Lower lobe of right lung (tissue), 2 donors: ENCODE results near the gene MMP17. TPM values are rescaled to one million over a fixed set of nuclear protein-coding genes. Genes with fewer than 3 reads are reported as not detected.
A peak's percentile ranks its signal among the peaks of the same experiment; 100 is the strongest.

Experiments
- ATAC-seq, 2 donors: fragments of 200-7000 bp; cut with Tn5 transposase; one replicate each; pipeline ENCODE4 v1.9.1; 2020 to 2022; ENCODE audit warnings: mild to moderate bottlenecking in 2 of 2, moderate library complexity in 2 of 2
- DNase-seq: peaks from one replicate; pipeline ENCODE4 v3.0.0-alpha.2; 2020
- H3K27ac ChIP-seq: fragments of 200-600 bp; one replicate; pipeline ENCODE4 v1.8.0; 2022
- H3K27me3 ChIP-seq: fragments of 200-600 bp; one replicate; pipeline ENCODE4 v1.8.0; 2022; ENCODE audit warnings: low read depth
- H3K36me3 ChIP-seq: fragments of 200-600 bp; one replicate; pipeline ENCODE4 v1.8.0; 2022; ENCODE audit warnings: mild to moderate bottlenecking
- H3K4me1 ChIP-seq: fragments of 200-600 bp; one replicate; pipeline ENCODE4 v1.8.0; 2022
- H3K4me3 ChIP-seq: fragments of 200-600 bp; one replicate; pipeline ENCODE4 v1.8.0; 2022; ENCODE audit warnings: mild to moderate bottlenecking
- H3K9me3 ChIP-seq: fragments of 200-600 bp; one replicate; pipeline ENCODE4 v1.8.0; 2022
- intact Hi-C: fragments of 100-400 bp; cut with DNase I; formaldehyde crosslinking; loops from one replicate; pipeline ENCODE4 v1.11.0; 2022
- total RNA-seq: library from RNA; stranded (reverse); fragmentation: NEBNext Ultra II Directional; extraction: Animal tissue kit (Norgen Biotek cat#: 25700); gene quantifications from one replicate; pipeline ENCODE4 v1.2.1, GENCODE V29; 2021
- TF ChIP-seq, protein P1 (sequence below): fragments of 200-600 bp; IDR thresholded peaks from one replicate; pipeline ENCODE4 v1.8.0; 2022; ENCODE audit warnings: antibody characterized with exemption, mild to moderate bottlenecking
- donor health status: DM: no; HTN: yes; CAD: no; lungs with severe emphysema.

MMP17 gene
- total RNA-seq, 1 donor from 2014 or later = 2.5 TPM

DNA sequence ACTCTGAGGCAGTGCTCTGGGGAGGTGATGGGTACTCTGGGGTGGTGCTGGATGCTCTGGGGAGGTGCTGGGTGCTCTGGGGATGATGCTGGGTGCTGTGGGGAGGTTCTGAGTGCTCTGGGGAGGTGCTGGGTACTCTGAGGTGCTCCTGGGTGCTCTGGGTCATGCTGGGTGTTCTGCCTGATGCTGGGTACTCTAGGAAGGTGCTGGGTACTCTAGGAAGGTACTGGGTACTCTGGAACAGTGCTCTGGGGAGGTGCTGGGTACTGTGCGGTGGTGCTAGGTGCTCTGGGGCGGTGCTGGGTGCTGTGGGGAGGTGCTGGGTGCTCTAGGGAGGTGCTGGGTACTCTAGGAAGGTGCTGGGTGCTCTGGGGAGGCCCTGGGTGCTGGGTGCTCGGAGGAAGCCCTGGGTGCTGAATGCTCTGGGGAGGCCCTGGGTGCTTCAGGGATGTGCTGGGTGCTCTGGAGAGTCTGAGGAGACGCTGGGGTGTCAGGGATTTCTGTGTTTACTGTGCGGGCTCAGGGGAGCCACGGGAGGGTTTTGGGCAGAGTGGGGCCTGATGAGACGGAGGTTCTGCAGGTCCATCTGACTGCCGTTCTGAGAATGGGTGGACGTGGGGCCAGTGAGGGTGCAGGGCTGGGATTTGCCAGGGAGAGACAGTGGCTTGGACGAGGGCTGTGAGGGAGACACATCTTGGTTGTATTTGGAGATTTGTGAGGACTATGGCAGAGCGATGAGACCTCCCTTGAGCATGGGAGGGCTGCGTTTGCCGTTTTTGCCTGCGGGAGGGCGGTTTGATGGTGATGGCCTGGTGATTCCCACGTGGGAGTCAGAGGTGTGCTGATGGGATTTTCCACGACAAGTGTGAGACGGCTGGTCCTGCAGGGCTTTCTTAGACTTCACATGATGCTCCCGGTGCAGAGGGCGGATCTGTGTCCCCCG is 30.0 kb downstream of the MMP17 start:
- H3K9me3 ChIP-seq = no peaks in the 10 kb centered on the region
- no peak for DNase-seq
- TF ChIP-seq, protein P1, sequence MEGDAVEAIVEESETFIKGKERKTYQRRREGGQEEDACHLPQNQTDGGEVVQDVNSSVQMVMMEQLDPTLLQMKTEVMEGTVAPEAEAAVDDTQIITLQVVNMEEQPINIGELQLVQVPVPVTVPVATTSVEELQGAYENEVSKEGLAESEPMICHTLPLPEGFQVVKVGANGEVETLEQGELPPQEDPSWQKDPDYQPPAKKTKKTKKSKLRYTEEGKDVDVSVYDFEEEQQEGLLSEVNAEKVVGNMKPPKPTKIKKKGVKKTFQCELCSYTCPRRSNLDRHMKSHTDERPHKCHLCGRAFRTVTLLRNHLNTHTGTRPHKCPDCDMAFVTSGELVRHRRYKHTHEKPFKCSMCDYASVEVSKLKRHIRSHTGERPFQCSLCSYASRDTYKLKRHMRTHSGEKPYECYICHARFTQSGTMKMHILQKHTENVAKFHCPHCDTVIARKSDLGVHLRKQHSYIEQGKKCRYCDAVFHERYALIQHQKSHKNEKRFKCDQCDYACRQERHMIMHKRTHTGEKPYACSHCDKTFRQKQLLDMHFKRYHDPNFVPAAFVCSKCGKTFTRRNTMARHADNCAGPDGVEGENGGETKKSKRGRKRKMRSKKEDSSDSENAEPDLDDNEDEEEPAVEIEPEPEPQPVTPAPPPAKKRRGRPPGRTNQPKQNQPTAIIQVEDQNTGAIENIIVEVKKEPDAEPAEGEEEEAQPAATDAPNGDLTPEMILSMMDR = no peak
- ATAC-seq = no peak
- peaks cover 23% of the 10 kb centered on the region for H3K27me3 ChIP-seq
- intact Hi-C loops = no loop called here
- H3K4me1 ChIP-seq = no peaks in the 10 kb centered on the region
- no peaks in the 10 kb centered on the region for H3K36me3 ChIP-seq
- no peak overlapping the region for H3K27ac ChIP-seq
- H3K4me3 ChIP-seq = no peak overlapping the region

DNA sequence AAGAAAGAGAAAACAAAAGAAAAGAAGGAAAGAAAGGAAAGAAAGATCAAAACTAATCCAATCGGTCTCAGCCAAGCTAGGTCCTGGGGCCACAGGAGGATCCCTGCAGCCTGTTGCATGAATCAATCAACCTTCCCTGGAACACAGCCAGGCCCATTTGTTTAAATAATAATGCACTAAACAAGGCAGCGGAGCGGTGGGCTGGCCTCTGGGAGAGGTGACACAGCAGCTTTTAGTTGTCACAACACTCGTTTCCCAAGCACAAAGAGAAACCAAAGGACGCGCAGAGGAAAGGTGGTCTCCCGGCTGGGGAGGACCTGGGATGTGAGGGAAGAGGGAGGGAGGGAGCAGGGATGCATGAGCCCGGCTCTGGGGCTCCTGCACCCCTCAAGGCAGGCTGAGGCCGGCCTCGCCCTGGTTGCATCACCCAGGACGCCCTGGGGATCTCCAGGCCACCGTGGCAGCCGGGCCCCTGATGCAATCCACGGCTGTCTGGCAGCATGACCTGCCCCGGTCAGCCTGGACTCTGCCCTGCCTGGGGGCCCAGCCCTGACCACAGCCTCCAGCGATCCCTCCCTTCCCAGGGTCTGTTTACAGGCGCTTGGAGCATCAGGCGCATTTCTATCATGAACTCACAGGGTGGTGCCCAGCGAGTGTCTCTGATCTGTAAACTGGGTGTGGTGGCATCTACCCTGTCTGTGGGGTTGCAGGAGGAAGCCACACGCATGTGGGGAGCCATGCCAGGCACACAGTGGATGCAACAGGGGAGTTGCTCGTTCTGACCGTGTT is 32.5 kb downstream of the MMP17 start:
- Histone ChIP-seq H3K27me3 (peaks cover 4% of the 10 kb centered on the region), H3K27ac (peak overlapping the region; percentile 56), H3K36me3 (no peaks in the 10 kb centered on the region), H3K9me3 (no peaks in the 10 kb centered on the region), H3K4me1 (no peaks in the 10 kb centered on the region), H3K4me3 (peak overlapping the region; percentile 34)
- TF ChIP-seq, protein P1 = no peak
- ATAC-seq (peak; percentile 77 to 81), DNase-seq (peak; percentile 82)
- intact Hi-C loops = no loop called here

DNA sequence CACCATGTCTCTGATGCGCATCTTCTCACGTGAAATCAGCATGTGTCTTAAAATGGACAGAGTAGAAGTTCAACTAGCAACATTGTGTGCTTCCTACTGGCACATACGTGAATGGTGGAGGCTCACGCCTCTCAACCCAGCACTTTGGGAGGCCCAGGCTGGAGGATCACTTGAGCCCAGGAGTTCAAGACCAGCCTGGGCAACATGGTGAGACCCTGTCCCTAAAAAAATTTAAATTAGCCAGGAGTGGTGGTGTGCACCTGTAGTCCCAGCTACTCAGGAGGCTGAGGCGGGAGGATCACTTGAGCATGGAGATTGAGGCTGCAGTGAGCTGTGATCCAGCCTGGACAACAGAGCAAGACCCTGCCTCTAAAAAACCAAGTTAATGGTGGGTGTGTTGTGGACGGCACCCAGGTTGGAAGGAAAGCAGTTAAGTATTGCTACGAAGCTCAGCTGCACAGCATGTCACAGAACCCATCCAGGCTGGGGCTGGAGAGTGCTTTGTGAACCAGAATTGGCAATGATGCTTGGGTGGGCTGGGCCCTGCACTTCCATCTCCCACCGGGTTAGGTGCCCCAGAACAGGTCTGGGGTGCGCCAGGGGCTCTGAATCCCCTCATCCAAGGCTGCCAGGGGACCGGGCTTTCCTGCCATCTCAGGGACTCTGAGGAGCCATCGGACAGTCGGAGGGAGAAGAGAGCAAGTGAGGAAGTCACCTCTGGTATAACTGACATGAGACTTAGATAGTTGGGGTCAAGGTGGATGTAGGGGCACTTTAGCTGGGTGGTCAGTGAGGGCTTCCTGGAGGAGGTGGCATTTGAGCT is 33.3 kb downstream of the MMP17 start:
- DNase-seq (no peak), ATAC-seq (no peak)
- Histone ChIP-seq H3K27me3 (no peaks in the 10 kb centered on the region), H3K4me3 (no peak overlapping the region), H3K9me3 (no peaks in the 10 kb centered on the region), H3K4me1 (no peaks in the 10 kb centered on the region), H3K27ac (no peak overlapping the region), H3K36me3 (no peaks in the 10 kb centered on the region)
- intact Hi-C loops = no loop called here
- TF ChIP-seq, protein P1 = no peak

DNA sequence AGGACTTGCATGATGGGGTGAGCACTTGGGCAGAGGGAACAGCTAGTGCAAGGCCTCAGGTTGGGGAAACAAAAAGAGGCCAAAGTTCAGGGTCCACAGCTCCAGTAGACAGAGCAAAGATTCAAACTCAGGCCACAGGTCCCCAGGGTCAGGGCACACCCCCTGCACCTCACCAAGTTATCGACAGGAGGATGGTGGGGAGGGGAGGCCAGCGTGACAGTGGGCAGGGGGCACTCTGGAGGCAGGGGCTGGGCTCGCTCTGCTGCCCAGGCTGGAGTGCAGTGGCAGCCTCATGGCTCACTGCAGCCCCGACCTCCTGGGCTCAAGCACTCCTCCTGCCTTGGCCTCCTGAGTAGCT is 33.9 kb downstream of the MMP17 start:
- H3K27me3 ChIP-seq = no peaks in the 10 kb centered on the region
- TF ChIP-seq, protein P1 = no peak
- ATAC-seq = no peak
- H3K4me1 ChIP-seq = no peaks in the 10 kb centered on the region
- intact Hi-C loops = no loop called here
- H3K9me3 ChIP-seq = no peaks in the 10 kb centered on the region
- H3K27ac ChIP-seq = no peak overlapping the region
- no peaks in the 10 kb centered on the region for H3K36me3 ChIP-seq
- no peak overlapping the region for H3K4me3 ChIP-seq
- DNase-seq = no peak

DNA sequence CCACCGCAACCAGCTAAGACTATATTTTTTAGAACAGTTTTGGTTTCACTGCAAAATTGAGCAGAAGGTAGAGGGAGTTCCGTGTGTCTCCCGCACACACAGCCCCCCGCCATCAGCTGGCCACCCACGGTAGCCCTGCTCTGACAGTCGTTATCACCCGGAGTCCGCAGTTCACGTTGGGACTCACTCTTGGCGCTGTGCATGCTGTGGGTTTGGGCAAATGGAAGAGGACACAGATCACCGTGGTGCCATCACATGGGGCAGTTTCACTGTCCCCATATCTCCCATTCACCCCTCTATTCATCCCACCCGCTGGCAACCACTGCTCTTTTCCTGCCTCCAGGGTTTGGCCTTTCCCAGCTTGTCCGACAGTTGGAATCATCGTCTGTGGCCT is 34.4 kb downstream of the MMP17 start:
- H3K36me3 ChIP-seq = no peaks in the 10 kb centered on the region
- H3K27ac ChIP-seq = no peak overlapping the region
- intact Hi-C loops = no loop called here
- H3K9me3 ChIP-seq = no peaks in the 10 kb centered on the region
- ATAC-seq (no peak), DNase-seq (no peak)
- H3K4me3 ChIP-seq = no peak overlapping the region
- TF ChIP-seq, protein P1 = no peak
- H3K27me3 ChIP-seq = no peaks in the 10 kb centered on the region
- no peaks in the 10 kb centered on the region for H3K4me1 ChIP-seq
